DND-41 (cell line): Measurements from ENCODE around the gene GALNT12.

ENCODE experiments used
- ATAC-seq: fragments of 200-7000 bp; cut with Tn5 transposase; 3 replicates; pipeline ENCODE4 v1.9.1; 2021; ENCODE audit warnings: low read depth; ENCODE audit not compliant: insufficient read depth
- DNase-seq: peaks from one replicate; pipeline ENCODE4 v3.0.0-alpha.2; 2020
- H2AFZ ChIP-seq: 2 replicates; pipeline ENCODE4 v1.6.0; 2012; ENCODE audit warnings: low read depth, low read length
- H3K27ac ChIP-seq: 2 replicates; pipeline ENCODE4 v1.5.1; 2012; ENCODE audit warnings: low read length, inconsistent platforms
- H3K27me3 ChIP-seq: fragments of 200-600 bp; sonication (generic); 2 replicates; pipeline ENCODE4 v1.6.0; 2012; ENCODE audit warnings: low read length, mild to moderate bottlenecking, inconsistent platforms; ENCODE audit not compliant: insufficient read depth, poor library complexity
- H3K36me3 ChIP-seq: 2 replicates; pipeline ENCODE4 v1.5.1; 2012; ENCODE audit warnings: low read length, inconsistent platforms; ENCODE audit not compliant: insufficient read depth
- H3K4me1 ChIP-seq: 2 replicates; pipeline ENCODE4 v1.5.1; 2012; ENCODE audit warnings: mild to moderate bottlenecking, low read length; ENCODE audit not compliant: insufficient read depth
- H3K4me2 ChIP-seq: 2 replicates; pipeline ENCODE4 v1.6.0; 2012; ENCODE audit warnings: mild to moderate bottlenecking, moderate library complexity, low read length, inconsistent platforms; ENCODE audit not compliant: insufficient read depth
- H3K4me3 ChIP-seq, 2 experiments: fragments of 200-600 bp in 1 of 2; shearing (Covaris generic) in 1 of 2; 2 replicates each; pipeline ENCODE4 v1.5.1; 2012 to 2016; ENCODE audit warnings: inconsistent platforms in 2 of 2, low read length in 2 of 2, mild to moderate bottlenecking in 2 of 2, low read depth in 1 of 2, moderate library complexity in 1 of 2
- H3K79me2 ChIP-seq: 2 replicates; pipeline ENCODE4 v1.6.0; 2012; ENCODE audit warnings: low read length, inconsistent platforms; ENCODE audit not compliant: insufficient read depth
- H3K9ac ChIP-seq: 2 replicates; pipeline ENCODE4 v1.6.0; 2012; ENCODE audit warnings: low read depth, mild to moderate bottlenecking, inconsistent platforms, low read length, moderate library complexity
- H3K9me3 ChIP-seq: 2 replicates; pipeline ENCODE4 v1.5.1; 2012; ENCODE audit warnings: low read length, moderate library complexity, mild to moderate bottlenecking, inconsistent platforms; ENCODE audit not compliant: insufficient read depth, severe bottlenecking
- H4K20me1 ChIP-seq: 2 replicates; pipeline ENCODE4 v1.6.0; 2012; ENCODE audit warnings: low read length; ENCODE audit not compliant: insufficient read depth
- EZH2 ChIP-seq: IDR thresholded peaks from 3 replicates; pipeline ENCODE4 v1.6.1; 2012; ENCODE audit warnings: borderline replicate concordance, low read depth, mild to moderate bottlenecking, moderate library complexity, low read length, inconsistent platforms; ENCODE audit not compliant: severe bottlenecking
- TF ChIP-seq, protein P1 (sequence below): IDR thresholded peaks from 2 replicates; pipeline ENCODE4 v1.5.1; 2012; ENCODE audit warnings: borderline replicate concordance, low read length, moderate library complexity, mild to moderate bottlenecking; ENCODE audit not compliant: poor library complexity, severe bottlenecking; ENCODE audit errors: extremely low read depth

GALNT12 gene

DNA sequence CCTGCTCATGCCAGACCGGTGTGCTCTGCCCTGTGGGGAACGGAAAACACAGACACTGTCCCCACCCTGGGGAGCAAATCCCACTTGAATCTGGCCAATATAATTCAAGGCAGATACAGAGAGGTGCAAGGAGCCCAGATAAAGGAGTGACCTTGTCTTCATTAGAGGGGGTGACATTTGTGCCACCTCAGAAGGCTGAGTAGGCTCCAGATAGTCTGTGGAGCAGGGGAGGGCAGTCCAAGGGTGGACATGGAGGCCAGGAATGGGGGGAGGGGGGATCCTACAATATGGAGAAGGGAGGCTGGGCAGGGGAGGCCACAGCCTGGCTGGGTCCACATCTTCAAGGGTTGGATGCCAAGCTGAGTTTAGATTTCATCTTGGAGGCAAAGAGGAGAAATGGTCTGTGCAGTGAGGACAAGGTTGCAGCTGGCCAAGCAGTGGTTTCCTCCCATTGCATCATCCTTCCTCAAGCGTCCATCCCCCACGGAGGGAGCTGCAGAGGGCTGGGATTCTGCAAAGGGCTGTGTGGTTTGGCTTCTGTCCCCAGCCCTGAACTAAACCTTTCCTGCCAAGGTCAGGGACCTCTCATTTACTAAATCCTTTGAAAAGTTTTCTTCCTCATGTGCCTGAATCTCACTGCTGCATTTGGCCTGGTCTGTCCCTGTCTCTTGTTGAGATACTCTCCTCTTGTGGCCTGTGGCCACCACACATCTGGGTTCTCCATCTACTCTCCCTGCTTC lies 60.1 kb downstream of the GALNT12 start:
- Histone ChIP-seq H3K27me3 (no peaks in the 10 kb centered on the region), H3K9ac (no peak overlapping the region), H2AFZ (no peak overlapping the region), H3K9me3 (no peaks in the 10 kb centered on the region), H3K27ac (no peak overlapping the region), H3K36me3 (no peaks in the 10 kb centered on the region), H3K4me2 (no peak overlapping the region), H3K4me3 (no peak overlapping the region), H4K20me1 (no peaks in the 10 kb centered on the region), H3K4me1 (no peaks in the 10 kb centered on the region), H3K79me2 (no peaks in the 10 kb centered on the region)
- DNase-seq (no peak), ATAC-seq (no peak)
- TF ChIP-seq, protein P1, sequence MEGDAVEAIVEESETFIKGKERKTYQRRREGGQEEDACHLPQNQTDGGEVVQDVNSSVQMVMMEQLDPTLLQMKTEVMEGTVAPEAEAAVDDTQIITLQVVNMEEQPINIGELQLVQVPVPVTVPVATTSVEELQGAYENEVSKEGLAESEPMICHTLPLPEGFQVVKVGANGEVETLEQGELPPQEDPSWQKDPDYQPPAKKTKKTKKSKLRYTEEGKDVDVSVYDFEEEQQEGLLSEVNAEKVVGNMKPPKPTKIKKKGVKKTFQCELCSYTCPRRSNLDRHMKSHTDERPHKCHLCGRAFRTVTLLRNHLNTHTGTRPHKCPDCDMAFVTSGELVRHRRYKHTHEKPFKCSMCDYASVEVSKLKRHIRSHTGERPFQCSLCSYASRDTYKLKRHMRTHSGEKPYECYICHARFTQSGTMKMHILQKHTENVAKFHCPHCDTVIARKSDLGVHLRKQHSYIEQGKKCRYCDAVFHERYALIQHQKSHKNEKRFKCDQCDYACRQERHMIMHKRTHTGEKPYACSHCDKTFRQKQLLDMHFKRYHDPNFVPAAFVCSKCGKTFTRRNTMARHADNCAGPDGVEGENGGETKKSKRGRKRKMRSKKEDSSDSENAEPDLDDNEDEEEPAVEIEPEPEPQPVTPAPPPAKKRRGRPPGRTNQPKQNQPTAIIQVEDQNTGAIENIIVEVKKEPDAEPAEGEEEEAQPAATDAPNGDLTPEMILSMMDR = no peak
- TF ChIP-seq EZH2 = no peak

DNA sequence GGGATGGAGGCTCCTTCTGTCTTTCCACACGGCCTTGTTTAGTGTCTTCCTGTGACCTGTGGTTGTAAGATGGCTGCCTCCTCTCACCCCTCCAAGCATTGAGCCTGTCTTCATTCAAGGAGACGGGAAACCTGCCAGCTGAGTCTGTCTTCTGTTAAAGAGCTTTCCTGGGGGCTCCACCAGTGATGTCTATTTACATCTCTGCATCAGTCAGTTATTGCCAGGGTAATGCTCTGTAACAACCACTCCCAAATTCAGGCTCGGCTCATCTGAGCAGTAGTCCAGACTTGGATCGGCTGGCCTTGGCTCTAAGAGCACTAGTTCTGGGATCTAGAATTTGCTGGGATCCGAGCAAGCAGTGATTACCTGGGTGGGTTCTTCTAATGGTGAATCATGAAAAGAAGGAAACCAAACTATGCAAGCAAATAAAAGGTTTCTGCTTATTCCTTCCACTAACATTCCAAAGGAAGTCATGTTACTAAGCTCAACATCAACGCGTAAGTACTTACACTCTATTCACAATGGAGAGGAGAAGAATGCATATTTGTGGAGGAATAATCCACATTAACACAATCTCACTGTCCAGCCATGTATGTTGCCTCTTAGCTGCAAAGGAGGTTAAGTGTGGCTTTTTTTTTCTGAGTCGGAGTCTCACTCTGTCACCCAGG lies 61.7 kb downstream of the GALNT12 start:
- Histone ChIP-seq H3K9me3 (no peaks in the 10 kb centered on the region), H3K4me1 (no peaks in the 10 kb centered on the region), H3K79me2 (no peaks in the 10 kb centered on the region), H3K4me2 (no peak overlapping the region), H3K27me3 (no peaks in the 10 kb centered on the region), H4K20me1 (no peaks in the 10 kb centered on the region), H3K4me3 (no peak overlapping the region), H3K27ac (no peak overlapping the region), H2AFZ (no peak overlapping the region), H3K36me3 (no peaks in the 10 kb centered on the region), H3K9ac (no peak overlapping the region)
- DNase-seq (no peak), ATAC-seq (no peak)
- no peak for TF ChIP-seq EZH2

DNA sequence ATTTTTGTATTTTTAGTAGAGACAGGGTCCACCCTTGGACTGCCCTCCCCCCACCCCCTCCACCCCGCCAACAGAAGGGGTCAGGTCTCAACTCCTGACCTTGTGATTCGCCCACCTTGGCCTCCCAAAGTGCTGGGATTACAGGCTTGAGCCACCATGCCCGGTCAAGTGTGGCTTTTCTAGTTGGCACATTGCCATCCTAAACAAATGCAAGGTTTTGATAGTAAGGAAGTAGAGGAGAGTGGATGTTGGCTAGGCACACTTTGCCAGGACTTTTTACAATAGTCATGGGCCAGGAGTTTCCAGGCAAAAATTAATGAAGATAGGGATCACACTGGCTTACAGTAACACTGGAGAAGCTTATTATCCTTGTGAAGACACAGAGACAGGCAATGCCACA lies 62.4 kb downstream of the GALNT12 start:
- Histone ChIP-seq H3K27me3 (no peaks in the 10 kb centered on the region), H4K20me1 (no peaks in the 10 kb centered on the region), H3K4me3 (no peak overlapping the region), H3K79me2 (no peaks in the 10 kb centered on the region), H3K27ac (no peak overlapping the region), H3K36me3 (no peaks in the 10 kb centered on the region), H2AFZ (no peak overlapping the region), H3K9me3 (no peaks in the 10 kb centered on the region), H3K4me1 (no peaks in the 10 kb centered on the region), H3K9ac (no peak overlapping the region), H3K4me2 (no peak overlapping the region)
- TF ChIP-seq, protein P1 = no peak
- TF ChIP-seq EZH2 = no peak
- DNase-seq (no peak), ATAC-seq (no peak)

DNA sequence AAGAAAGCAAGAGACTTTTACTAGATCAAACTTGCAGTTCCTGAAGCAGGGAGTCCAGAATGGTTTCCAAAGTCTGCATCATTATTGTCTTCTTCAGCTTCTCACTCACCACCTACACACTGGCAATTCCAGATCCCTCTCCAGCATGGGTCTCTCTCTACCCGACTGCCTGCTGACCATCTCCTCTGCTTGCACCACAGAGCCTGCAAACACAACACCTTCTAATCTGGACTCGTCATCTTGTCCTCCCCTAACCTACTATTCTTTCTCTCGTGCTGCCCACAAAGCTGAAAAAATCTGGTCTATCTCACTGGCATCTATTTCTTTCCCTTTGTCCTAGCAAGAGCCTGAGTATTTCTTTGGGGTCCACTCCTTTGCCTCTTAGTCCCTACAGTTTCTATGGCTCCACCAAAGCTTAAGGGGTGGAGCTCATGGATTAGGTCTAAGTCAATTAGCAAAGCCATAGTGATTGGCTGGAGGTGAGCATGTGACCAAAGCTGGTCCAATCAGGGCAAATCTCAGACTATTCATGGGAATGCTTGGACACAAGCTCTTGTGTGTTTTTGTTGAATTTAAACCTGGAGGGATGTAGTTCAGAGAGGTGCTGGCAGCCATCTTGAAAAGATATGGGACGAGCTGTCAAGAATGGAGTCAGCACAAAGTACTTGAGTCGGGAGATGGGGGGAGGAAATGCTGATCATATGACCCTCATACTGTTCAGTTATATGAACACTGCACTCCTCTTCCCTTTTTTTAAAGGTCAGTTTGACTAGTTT lies 63.5 kb downstream of the GALNT12 start:
- H3K9ac ChIP-seq = no peak overlapping the region
- no peak overlapping the region for H2AFZ ChIP-seq
- no peaks in the 10 kb centered on the region for H3K4me1 ChIP-seq
- H3K36me3 ChIP-seq = no peaks in the 10 kb centered on the region
- H3K4me3 ChIP-seq = no peak overlapping the region
- H3K9me3 ChIP-seq = no peaks in the 10 kb centered on the region
- H3K27ac ChIP-seq = no peak overlapping the region
- H3K27me3 ChIP-seq = no peaks in the 10 kb centered on the region
- no peaks in the 10 kb centered on the region for H3K79me2 ChIP-seq
- ATAC-seq (no peak), DNase-seq (no peak)
- TF ChIP-seq EZH2 = no peak
- TF ChIP-seq, protein P1 = no peak
- H4K20me1 ChIP-seq = no peaks in the 10 kb centered on the region
- H3K4me2 ChIP-seq = no peak overlapping the region
